Measurements from ENCODE around the gene ATOH8.

DNA sequence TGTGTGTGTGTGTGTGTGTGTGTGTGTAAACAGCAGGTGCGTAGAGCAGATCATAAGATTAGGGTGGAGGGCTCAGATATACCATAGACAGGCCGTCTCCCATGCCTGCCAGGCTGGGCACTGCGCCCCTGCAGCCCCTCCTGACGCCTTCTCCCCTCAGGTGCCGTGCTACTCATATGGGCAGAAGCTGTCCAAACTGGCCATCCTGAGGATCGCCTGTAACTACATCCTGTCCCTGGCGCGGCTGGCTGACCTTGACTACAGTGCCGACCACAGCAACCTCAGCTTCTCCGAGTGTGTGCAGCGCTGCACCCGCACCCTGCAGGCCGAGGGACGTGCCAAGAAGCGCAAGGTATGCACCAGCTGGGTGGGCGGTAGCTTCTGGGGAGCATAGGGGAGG is 10.0 kb downstream of the ATOH8 start:
- no peak for TF ChIP-seq REST (IDR thresholded peaks at IDR 0.05; ENCODE audit: insufficient replicate concordance, low read depth)
- TF ChIP-seq, protein P1, sequence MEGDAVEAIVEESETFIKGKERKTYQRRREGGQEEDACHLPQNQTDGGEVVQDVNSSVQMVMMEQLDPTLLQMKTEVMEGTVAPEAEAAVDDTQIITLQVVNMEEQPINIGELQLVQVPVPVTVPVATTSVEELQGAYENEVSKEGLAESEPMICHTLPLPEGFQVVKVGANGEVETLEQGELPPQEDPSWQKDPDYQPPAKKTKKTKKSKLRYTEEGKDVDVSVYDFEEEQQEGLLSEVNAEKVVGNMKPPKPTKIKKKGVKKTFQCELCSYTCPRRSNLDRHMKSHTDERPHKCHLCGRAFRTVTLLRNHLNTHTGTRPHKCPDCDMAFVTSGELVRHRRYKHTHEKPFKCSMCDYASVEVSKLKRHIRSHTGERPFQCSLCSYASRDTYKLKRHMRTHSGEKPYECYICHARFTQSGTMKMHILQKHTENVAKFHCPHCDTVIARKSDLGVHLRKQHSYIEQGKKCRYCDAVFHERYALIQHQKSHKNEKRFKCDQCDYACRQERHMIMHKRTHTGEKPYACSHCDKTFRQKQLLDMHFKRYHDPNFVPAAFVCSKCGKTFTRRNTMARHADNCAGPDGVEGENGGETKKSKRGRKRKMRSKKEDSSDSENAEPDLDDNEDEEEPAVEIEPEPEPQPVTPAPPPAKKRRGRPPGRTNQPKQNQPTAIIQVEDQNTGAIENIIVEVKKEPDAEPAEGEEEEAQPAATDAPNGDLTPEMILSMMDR (IDR thresholded peaks at IDR 0.05; ENCODE audit: insufficient read depth, low read length): no peak
